AG04450 (cell line): ENCODE measurements around the gene SKI. TPM values are rescaled to one million over a fixed set of nuclear protein-coding genes. Genes with fewer than 3 reads are reported as not detected.

ENCODE experiments used
- CTCF ChIA-PET: fragments of 300-600, 350-600 bp; formaldehyde crosslinking; extraction: SDS; loops from one replicate; lab custom pipeline; 2022; ENCODE audit warnings: antibody characterized with exemption, inconsistent platforms; lab: Charles Lee
- POLR2A ChIA-PET: fragments of 350-600 bp; formaldehyde crosslinking; extraction: SDS; loops from one replicate; lab custom pipeline; 2021; ENCODE audit warnings: antibody characterized with exemption, inconsistent platforms; lab: Yijun Ruan, JAX
- DNase-seq: peaks from one replicate; pipeline ENCODE4 v3.0.0-alpha.2; 2011; ENCODE audit warnings: low read depth, low spot score
- H3K27ac ChIP-seq: one replicate; pipeline ENCODE4 v1.5.1; 2012; ENCODE audit warnings: low read depth, low read length, control low read depth
- H3K27me3 ChIP-seq: one replicate; pipeline ENCODE4 v1.6.0; 2012; ENCODE audit warnings: low read length; ENCODE audit not compliant: control insufficient read depth, insufficient read depth
- H3K4me3 ChIP-seq: 2 replicates; pipeline ENCODE4 v1.5.1; 2011; ENCODE audit warnings: mild to moderate bottlenecking, low read depth, low read length, control low read depth
- H3K9me3 ChIP-seq: 2 replicates; pipeline ENCODE4 v1.5.1; 2012; ENCODE audit warnings: low read length; ENCODE audit not compliant: control insufficient read depth, insufficient read depth
- polyA plus RNA-seq: library from polyadenylated mRNA; depleted of rRNA; stranded (reverse); fragments of >200 nt; gene quantifications from 2 replicates; pipeline ENCODE4 v1.2.3, GENCODE V29; 2011
- TF ChIP-seq, protein P1 (sequence below): IDR thresholded peaks from 2 replicates; pipeline ENCODE4 v1.5.1; 2011; ENCODE audit warnings: low read depth, low read length, control low read depth, inconsistent platforms

SKI gene
- polyA plus RNA-seq, 1 experiment = 6.7 TPM

DNA sequence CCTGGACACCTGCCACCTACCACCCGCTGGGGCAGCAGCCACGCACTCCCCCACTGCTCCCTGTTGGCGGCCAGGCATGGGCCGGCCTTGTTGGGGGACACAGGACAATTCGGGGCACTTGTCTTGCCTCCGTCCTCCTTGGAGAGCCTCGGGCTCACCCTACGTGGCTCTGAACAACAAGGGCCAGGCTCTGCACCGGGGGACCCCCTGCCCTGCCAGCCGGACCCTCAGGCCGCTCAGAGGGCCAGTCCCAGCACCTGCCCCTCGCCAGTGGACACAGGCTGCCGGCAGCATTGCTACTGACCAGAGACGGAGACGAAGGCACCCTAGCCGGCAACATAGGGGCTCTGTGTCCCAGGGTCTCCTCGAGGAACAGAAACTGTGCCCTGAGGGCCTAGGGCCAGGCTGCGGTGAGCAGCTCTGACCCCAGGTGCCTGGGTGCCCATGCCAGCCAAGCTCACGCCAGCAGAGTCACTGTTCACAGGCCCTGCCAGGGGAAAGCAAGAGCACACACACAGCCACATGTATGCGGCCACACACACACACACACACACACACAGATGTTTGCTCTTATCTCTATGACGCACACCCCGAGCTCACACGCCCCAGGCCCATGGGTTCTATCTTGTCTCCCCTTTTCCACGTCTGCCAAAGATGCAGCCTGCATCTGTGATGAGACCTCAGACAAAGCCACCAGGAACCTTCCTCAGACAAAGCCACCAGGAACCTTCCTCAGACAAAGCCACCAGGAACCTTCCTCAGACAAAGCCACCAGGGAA, 117.4 kb downstream of the SKI start:
- Histone ChIP-seq H3K27me3 (peaks cover 2% of the 10 kb centered on the region), H3K9me3 (peaks cover 5% of the 10 kb centered on the region; the same call in 1 of the 2 replicates), H3K27ac (no peak overlapping the region), H3K4me3 (no peak overlapping the region)
- POLR2A ChIA-PET = no interaction called here
- DNase-seq = no peak
- CTCF ChIA-PET = no interaction called here
- TF ChIP-seq, protein P1, sequence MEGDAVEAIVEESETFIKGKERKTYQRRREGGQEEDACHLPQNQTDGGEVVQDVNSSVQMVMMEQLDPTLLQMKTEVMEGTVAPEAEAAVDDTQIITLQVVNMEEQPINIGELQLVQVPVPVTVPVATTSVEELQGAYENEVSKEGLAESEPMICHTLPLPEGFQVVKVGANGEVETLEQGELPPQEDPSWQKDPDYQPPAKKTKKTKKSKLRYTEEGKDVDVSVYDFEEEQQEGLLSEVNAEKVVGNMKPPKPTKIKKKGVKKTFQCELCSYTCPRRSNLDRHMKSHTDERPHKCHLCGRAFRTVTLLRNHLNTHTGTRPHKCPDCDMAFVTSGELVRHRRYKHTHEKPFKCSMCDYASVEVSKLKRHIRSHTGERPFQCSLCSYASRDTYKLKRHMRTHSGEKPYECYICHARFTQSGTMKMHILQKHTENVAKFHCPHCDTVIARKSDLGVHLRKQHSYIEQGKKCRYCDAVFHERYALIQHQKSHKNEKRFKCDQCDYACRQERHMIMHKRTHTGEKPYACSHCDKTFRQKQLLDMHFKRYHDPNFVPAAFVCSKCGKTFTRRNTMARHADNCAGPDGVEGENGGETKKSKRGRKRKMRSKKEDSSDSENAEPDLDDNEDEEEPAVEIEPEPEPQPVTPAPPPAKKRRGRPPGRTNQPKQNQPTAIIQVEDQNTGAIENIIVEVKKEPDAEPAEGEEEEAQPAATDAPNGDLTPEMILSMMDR = no peak

DNA sequence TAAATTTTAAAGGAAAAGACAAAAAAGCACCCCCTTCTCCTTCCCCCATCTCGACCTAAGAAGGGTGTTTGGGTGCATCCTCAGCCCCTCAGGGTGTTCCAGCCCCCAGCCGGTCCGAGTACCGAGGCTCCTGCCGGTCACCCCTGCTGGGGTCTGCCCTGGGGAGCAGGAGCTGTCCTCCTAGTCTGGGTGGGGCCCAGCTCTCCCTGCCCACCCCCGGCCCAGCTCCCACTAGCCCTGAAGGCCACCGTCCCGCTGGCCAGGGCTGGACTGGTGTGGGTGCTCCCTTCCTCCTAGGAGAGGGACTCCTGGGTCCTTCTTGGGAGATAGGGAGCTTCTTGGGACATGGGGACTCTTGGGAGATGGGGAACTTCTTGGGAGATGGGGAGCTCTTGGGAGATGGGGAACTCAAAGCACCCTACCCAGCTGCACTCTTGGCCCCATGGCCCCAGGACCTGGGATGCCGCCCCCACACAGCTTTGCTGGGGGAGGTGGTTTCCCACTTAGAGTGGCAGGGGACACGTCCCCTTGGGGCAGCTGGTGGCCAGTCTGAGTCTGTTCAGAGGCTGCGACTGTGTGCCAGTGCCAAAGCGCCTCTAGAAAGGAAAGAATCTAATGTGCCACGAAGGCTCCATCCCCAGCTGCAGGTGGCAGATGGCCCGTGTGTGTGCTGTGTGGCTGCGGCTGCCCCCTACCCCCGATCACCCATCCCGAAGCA, 118.7 kb downstream of the SKI start:
- Histone ChIP-seq H3K27me3 (peaks cover 4% of the 10 kb centered on the region), H3K4me3 (no peak overlapping the region), H3K9me3 (no peaks in the 10 kb centered on the region), H3K27ac (no peak overlapping the region)
- ChIA-PET CTCF (no interaction called here), POLR2A (no interaction called here)
- TF ChIP-seq, protein P1 = no peak
- DNase-seq = no peak

DNA sequence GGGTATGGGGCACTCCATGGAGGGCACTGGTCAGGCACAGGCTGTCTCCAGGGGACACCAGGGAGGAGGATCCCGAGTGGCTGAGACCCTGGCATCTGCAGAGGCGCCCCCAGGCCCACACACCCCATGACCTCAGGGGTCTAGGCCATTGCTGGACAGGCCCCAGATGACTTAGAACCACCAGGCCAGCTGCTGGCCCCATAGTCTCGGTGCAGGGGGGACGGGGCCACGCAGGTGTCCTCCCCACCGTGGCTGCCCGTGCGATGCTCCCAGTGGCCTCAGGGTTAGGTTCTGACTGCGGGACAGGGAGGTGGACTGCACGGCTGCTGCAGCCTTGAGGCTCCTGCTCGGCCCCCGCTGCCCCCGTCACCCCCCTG, 119.3 kb downstream of the SKI start:
- Histone ChIP-seq H3K4me3 (no peak overlapping the region), H3K9me3 (no peaks in the 10 kb centered on the region), H3K27ac (no peak overlapping the region), H3K27me3 (peaks cover 4% of the 10 kb centered on the region)
- DNase-seq = no peak
- TF ChIP-seq, protein P1 = no peak
- CTCF ChIA-PET = no interaction called here
- POLR2A ChIA-PET = no interaction called here

DNA sequence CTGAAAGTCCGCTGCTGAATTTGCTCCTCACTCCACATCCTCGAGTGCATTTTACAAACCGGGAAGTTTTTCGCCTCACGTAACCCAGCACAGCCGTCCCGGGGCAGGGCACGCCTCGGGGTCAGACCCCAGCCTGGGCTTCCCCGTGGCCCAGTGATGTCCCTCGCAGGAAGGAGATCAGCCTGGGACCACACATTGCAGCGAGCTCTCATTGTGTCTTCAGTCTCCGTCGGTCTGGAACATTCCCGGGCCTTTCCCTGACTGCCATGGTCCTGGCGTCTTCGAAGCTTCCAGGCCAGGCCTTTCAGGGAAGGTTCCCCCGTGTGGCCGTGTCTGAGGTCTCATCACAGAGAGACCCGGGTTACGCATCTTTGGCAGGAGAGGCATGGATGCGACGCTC, 119.8 kb downstream of the SKI start:
- Histone ChIP-seq H3K9me3 (no peaks in the 10 kb centered on the region), H3K27ac (no peak overlapping the region), H3K4me3 (no peak overlapping the region), H3K27me3 (peaks cover 4% of the 10 kb centered on the region)
- TF ChIP-seq, protein P1 = no peak
- POLR2A ChIA-PET = no interaction called here
- DNase-seq = no peak
- CTCF ChIA-PET = no interaction called here
